ENCODE measurements around the gene IPMK. TPM values are rescaled to one million over a fixed set of nuclear protein-coding genes. Genes with fewer than 3 reads are reported as not detected.

Gene IPMK
- total and polyA plus RNA-seq, 9 of the 15 experiments (the other 6 are each of a cell fraction or from before 2014, with no cell fraction given) = 0.98 to 4.4 (median 2.7) TPM

GRCh38 chr10:58268946-58269781, 1.5 kb upstream of the IPMK start, which contains the start of gene CISD1 (continued):
- TF ChIP-seq ZNF830 (CRISPR knock-in tag; IDR thresholded peaks at IDR 0.05) = no peak
- no peak for TF ChIP-seq MBD1 (CRISPR knock-in tag; IDR thresholded peaks at IDR 0.05)
- TF ChIP-seq HMGXB4 (CRISPR knock-in tag; IDR thresholded peaks at IDR 0.05) = 0 out of 2 replicates have a peak, but pooled peaks have one; percentile 21
- peak; percentile 56; the same call in 1 of the 2 replicates for TF ChIP-seq NFRKB (IDR thresholded peaks at IDR 0.05; ENCODE audit: low read depth)
- TF ChIP-seq KLF1 (tag; IDR thresholded peaks at IDR 0.05) = no peak
- peak; percentile 60; the same call in 1 of the 2 replicates for TF ChIP-seq ZBTB9 (CRISPR knock-in tag; IDR thresholded peaks at IDR 0.05)
- TF ChIP-seq NCOR1 (IDR thresholded peaks at IDR 0.05) = no peak
- peak; percentile 88 for TF ChIP-seq ARID4B (CRISPR knock-in tag; IDR thresholded peaks at IDR 0.05)
- TF ChIP-seq SOX6 (IDR thresholded peaks at IDR 0.05) = peak; percentile 41
- TF ChIP-seq CSDE1 (IDR thresholded peaks at IDR 0.05) = no peak
- TF ChIP-seq NCOA2 (IDR thresholded peaks at IDR 0.05; ENCODE audit: partially characterized antibody in 2 of 2) = no peak
- no peak for TF ChIP-seq GATAD2B (IDR thresholded peaks at IDR 0.05; ENCODE audit: borderline replicate concordance)
- no peak for TF ChIP-seq ZSCAN29 (IDR thresholded peaks at IDR 0.05)
- TF ChIP-seq TARDBP (IDR thresholded peaks at IDR 0.05) = no peak
- peak; percentile 96 to 97 for TF ChIP-seq MNT (conservative IDR thresholded peaks at IDR 0.05)
- 0 out of 2 replicates have a peak, but pooled peaks have one; percentile 18 for TF ChIP-seq NR3C1 (CRISPR knock-in tag; IDR thresholded peaks at IDR 0.05)
- TF ChIP-seq NFIC (IDR thresholded peaks at IDR 0.05) = no peak
- TF ChIP-seq ZNF79 (CRISPR knock-in tag; IDR thresholded peaks at IDR 0.05; ENCODE audit: low read depth) = no peak
